Measurements from ENCODE around the gene NDUFV1. TPM values are rescaled to one million over a fixed set of nuclear protein-coding genes. Genes with fewer than 3 reads are reported as not detected.
A peak's percentile ranks its signal among the peaks of the same experiment; 100 is the strongest.

Gene NDUFV1
- total and polyA plus RNA-seq, 9 of the 15 experiments (the other 6 are each of a cell fraction or from before 2014, with no cell fraction given) = 10.8 to 423 (median 209) TPM

DNA sequence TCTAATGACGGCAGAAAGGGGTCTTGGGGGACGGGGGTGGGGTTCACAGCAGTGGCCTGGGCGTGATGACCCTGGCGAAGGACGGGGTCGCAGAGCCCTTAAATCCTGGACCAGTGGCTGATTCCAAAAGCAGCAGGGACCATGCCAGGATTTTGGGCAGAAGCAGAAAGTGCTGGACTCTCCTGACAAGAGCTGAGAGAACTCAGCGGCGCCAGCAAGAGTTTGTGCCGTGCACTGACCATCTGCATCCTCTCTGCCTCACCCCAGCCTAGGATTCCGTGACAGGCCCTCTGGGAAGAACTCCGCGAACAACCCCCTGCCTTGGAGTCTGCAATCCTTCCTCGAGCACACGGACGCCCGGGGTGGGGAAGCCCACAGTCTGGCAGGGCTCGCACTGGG lies 644 bp upstream of the NDUFV1 start (continued):
- TF ChIP-seq, protein P1, sequence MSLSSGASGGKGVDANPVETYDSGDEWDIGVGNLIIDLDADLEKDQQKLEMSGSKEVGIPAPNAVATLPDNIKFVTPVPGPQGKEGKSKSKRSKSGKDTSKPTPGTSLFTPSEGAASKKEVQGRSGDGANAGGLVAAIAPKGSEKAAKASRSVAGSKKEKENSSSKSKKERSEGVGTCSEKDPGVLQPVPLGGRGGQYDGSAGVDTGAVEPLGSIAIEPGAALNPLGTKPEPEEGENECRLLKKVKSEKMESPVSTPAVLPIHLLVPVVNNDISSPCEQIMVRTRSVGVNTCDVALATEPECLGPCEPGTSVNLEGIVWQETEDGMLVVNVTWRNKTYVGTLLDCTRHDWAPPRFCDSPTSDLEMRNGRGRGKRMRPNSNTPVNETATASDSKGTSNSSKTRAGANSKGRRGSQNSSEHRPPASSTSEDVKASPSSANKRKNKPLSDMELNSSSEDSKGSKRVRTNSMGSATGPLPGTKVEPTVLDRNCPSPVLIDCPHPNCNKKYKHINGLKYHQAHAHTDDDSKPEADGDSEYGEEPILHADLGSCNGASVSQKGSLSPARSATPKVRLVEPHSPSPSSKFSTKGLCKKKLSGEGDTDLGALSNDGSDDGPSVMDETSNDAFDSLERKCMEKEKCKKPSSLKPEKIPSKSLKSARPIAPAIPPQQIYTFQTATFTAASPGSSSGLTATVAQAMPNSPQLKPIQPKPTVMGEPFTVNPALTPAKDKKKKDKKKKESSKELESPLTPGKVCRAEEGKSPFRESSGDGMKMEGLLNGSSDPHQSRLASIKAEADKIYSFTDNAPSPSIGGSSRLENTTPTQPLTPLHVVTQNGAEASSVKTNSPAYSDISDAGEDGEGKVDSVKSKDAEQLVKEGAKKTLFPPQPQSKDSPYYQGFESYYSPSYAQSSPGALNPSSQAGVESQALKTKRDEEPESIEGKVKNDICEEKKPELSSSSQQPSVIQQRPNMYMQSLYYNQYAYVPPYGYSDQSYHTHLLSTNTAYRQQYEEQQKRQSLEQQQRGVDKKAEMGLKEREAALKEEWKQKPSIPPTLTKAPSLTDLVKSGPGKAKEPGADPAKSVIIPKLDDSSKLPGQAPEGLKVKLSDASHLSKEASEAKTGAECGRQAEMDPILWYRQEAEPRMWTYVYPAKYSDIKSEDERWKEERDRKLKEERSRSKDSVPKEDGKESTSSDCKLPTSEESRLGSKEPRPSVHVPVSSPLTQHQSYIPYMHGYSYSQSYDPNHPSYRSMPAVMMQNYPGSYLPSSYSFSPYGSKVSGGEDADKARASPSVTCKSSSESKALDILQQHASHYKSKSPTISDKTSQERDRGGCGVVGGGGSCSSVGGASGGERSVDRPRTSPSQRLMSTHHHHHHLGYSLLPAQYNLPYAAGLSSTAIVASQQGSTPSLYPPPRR (CRISPR knock-in tag; IDR thresholded peaks at IDR 0.05; ENCODE audit: borderline replicate concordance) = no peak
- TF ChIP-seq MBD2 (IDR thresholded peaks at IDR 0.05; ENCODE audit: borderline replicate concordance, low read depth) (no peak), RFX1 (IDR thresholded peaks at IDR 0.05) (no peak), FOXJ3 (CRISPR knock-in tag; IDR thresholded peaks at IDR 0.05) (no peak), NCOA2 (IDR thresholded peaks at IDR 0.05; ENCODE audit: partially characterized antibody in 2 of 2) (no peak), HNRNPK (IDR thresholded peaks at IDR 0.05; ENCODE audit: low read depth, low read length, poor library complexity, severe bottlenecking) (no peak), MIER1 (IDR thresholded peaks at IDR 0.05; ENCODE audit: low read depth) (no peak), CCNT2 (IDR thresholded peaks at IDR 0.05; ENCODE audit: borderline replicate concordance, extremely low read depth, insufficient read length, low read depth, low read length) (peak; percentile 7), ZNF274 (IDR thresholded peaks at IDR 0.05; ENCODE audit: borderline replicate concordance, low read depth, low read length) (no peak), NCOA6 (IDR thresholded peaks at IDR 0.05) (no peak), FOXA3 (CRISPR knock-in tag; conservative IDR thresholded peaks at IDR 0.05 in 1 of 2, IDR thresholded peaks at IDR 0.05 in 1 of 2) (0 out of 4 replicates have a peak, but pooled peaks of 1 of the 2 experiments have one; percentile 2)
